KOPT-K1 (cell line): ENCODE data around the gene YLPM1.

Experiments used
- H3K27ac ChIP-seq: fragments of 200-600 bp; sonication (generic); 2 replicates; pipeline ENCODE4 v1.5.1; 2016; ENCODE audit warnings: antibody characterized with exemption, mild to moderate bottlenecking, low read depth, low read length; ENCODE audit not compliant: poor library complexity, severe bottlenecking
- H3K36me3 ChIP-seq: fragments of 200-600 bp; sonication (generic); 2 replicates; pipeline ENCODE4 v1.5.1; 2017; ENCODE audit warnings: antibody characterized with exemption, mild to moderate bottlenecking, low read length, moderate library complexity; ENCODE audit not compliant: insufficient read depth
- H3K9me3 ChIP-seq: fragments of 200-600 bp; sonication (generic); 2 replicates; pipeline ENCODE4 v1.5.1; 2017; ENCODE audit warnings: antibody characterized with exemption, low read length, mild to moderate bottlenecking; ENCODE audit not compliant: insufficient read depth, poor library complexity, severe bottlenecking

YLPM1 gene

GRCh38 chr14:74820288-74820687, 57.2 kb downstream of the YLPM1 start:
- Histone ChIP-seq H3K27ac (no peak overlapping the region), H3K36me3 (peaks cover 97% of the 10 kb centered on the region), H3K9me3 (no peaks in the 10 kb centered on the region)

GRCh38 chr14:74821267-74821915, 58.3 kb downstream of the YLPM1 start:
- Histone ChIP-seq H3K9me3 (no peaks in the 10 kb centered on the region), H3K27ac (no peak overlapping the region), H3K36me3 (peaks cover 94% of the 10 kb centered on the region)

GRCh38 chr14:74824997-74825396, 61.9 kb downstream of the YLPM1 start:
- H3K27ac ChIP-seq: no peak overlapping the region
- peaks cover 94% of the 10 kb centered on the region for H3K36me3 ChIP-seq
- no peaks in the 10 kb centered on the region for H3K9me3 ChIP-seq

- no peaks in the 10 kb centered on the region for H3K9me3 ChIP-seq
- peaks cover 94% of the 10 kb centered on the region for H3K36me3 ChIP-seq
- no peak overlapping the region for H3K27ac ChIP-seq
Observed at GRCh38 chr14:74826574-74826973, 63.5 kb downstream of the YLPM1 start.

GRCh38 chr14:74829251-74829650, 66.1 kb downstream of the YLPM1 start:
- Histone ChIP-seq H3K9me3 (no peaks in the 10 kb centered on the region), H3K27ac (no peak overlapping the region), H3K36me3 (peaks cover 87% of the 10 kb centered on the region)

GRCh38 chr14:74832849-74833248, 69.7 kb downstream of the YLPM1 start:
- Histone ChIP-seq H3K36me3 (peaks cover 81% of the 10 kb centered on the region), H3K27ac (no peak overlapping the region), H3K9me3 (no peaks in the 10 kb centered on the region)

GRCh38 chr14:74834692-74835392, 71.7 kb downstream of the YLPM1 start:
- H3K27ac ChIP-seq: peak overlapping the region; percentile 37
- H3K9me3 ChIP-seq: no peaks in the 10 kb centered on the region
- peaks cover 68% of the 10 kb centered on the region for H3K36me3 ChIP-seq

GRCh38 chr14:74835645-74836250, 72.6 kb downstream of the YLPM1 start:
- no peaks in the 10 kb centered on the region for H3K9me3 ChIP-seq
- H3K27ac ChIP-seq: peak overlapping the region; percentile 37
- peaks cover 68% of the 10 kb centered on the region for H3K36me3 ChIP-seq

GRCh38 chr14:74836251-74836960, 73.3 kb downstream of the YLPM1 start:
- peak overlapping the region; percentile 37 for H3K27ac ChIP-seq
- no peaks in the 10 kb centered on the region for H3K9me3 ChIP-seq
- H3K36me3 ChIP-seq: peaks cover 68% of the 10 kb centered on the region

- H3K9me3 ChIP-seq: no peaks in the 10 kb centered on the region
- H3K36me3 ChIP-seq: peaks cover 57% of the 10 kb centered on the region
- H3K27ac ChIP-seq: peak overlapping the region; percentile 40
Observed at GRCh38 chr14:74838166-74838565, 75.0 kb downstream of the YLPM1 start.

GRCh38 chr14:74840603-74841030, 77.5 kb downstream of the YLPM1 start:
- Histone ChIP-seq H3K36me3 (peaks cover 39% of the 10 kb centered on the region), H3K27ac (no peak overlapping the region), H3K9me3 (no peaks in the 10 kb centered on the region)

GRCh38 chr14:74841230-74842207, 78.4 kb downstream of the YLPM1 start:
- Histone ChIP-seq H3K27ac (no peak overlapping the region), H3K36me3 (peaks cover 34% of the 10 kb centered on the region), H3K9me3 (no peaks in the 10 kb centered on the region)

- no peak overlapping the region for H3K27ac ChIP-seq
- peaks cover 26% of the 10 kb centered on the region for H3K36me3 ChIP-seq
- no peaks in the 10 kb centered on the region for H3K9me3 ChIP-seq
Observed at GRCh38 chr14:74843653-74844052, 80.5 kb downstream of the YLPM1 start.

- Histone ChIP-seq H3K27ac (no peak overlapping the region), H3K9me3 (no peaks in the 10 kb centered on the region), H3K36me3 (peaks cover 6% of the 10 kb centered on the region)
Observed at GRCh38 chr14:74846168-74846567, 83.1 kb downstream of the YLPM1 start.
